CD4-positive, alpha-beta T cell treated with Interleukin-17A for 1 hour (primary cell): ENCODE results near the gene KCNH2.

ENCODE experiments used
- DNase-seq: peaks from one replicate; pipeline ENCODE4 v3.0.0-alpha.2; 2020

KCNH2 gene

DNA sequence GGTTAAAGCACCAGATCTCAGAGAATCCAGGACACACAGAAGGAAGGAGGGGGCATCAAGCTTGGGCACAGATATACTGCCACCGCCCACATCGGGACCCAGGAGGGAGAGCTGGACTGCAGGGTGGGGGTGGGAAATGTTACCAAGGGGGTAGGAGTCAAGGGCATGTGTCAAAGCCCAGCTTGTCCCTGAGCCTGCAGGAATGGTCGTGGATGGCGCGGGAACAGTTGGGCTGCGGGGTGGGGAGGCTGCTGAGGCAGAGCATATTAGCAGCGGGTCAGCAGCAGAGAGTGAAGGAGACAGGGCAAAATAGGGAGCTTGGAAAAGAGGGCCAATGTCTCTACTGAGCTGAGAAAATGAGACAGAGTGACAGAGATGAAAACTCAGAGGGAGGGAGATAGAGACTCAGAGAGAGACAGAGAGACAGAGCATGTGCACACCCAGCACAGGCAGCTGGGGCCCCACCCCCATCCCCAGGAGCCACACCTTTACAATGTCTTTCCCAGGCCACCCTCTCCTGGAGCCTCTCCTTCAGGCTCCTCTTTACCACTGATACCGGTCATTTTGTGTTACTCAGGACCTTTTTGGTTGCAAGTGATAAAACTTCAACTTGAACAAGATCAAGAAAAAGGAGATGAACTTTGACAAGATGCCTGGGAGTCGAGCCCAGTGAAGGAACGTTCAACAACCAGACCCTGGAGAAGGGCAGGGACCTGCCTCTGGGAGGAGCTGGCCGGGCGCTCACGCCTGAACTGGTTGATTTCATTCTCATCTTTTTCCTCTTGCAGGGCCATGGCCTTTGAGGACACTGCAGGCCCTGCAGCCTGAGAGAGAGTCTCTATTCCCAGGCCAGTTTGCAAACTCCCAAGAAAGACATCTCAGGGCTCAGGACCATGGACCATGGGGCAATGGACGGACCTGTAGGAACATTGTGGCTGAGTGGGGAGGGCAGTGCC lies 75.8 kb downstream of the KCNH2 start:
- no peak for DNase-seq

DNA sequence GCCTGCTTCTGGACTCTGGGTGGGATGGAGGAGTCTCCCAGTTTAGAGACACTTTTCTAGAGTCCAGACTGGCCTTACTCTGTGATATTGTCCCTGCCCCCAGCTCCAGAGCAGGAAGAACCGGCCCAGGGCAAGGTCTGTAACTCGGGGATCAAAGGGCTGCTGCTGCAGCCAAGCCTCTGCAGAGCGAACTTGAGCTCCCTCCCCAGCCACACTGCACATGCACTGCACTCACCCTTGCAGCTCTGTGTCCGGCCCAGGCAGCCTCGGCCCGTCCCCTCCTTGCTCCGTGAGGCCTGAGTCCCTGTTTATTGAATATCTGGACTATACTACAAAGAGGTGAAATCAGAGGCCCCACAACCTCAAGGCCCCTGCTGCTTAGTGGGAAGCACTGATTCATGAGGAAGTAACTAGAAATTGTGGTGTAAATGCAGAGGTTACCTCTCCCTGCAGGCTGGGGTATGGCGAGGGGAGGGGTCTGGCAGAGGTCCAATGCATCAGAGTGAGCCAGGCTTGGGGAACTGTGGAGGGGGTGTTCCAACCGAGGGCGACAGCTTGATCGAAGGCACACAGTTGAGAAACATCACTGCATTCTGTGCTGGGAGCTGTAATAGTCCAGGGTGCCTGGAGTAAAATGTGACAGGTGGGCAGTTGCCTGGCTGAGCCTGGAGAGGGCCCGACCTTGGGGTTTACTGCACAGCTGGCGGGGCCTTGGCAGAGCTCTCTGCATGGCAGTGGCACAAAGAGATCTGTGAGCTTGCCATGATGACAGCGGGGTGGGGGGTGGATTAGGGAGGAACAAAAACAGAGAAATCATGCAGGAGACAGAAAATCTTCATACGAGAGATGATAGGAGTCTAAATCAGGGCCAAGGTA lies 76.7 kb downstream of the KCNH2 start:
- DNase-seq: no peak

DNA sequence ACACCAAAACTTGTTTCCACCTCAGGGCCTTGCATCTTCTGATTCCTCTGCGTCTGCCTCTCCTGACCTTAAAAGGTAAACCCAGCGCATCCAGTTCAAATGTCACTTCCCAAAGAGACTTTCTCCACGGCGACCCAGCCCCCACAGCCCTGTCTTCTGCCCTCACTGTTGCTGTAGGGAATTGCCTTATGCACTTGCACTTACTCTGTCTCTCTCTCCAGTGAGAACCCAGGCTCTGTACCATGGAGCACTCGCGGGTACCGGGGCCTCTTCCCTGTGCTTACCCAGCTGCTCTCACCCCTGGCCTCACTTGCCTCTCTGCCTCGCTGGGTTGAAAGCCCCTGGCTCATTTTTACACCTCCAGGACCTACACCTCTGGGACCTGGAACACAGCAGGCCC lies 77.4 kb downstream of the KCNH2 start:
- DNase-seq: no peak

DNA sequence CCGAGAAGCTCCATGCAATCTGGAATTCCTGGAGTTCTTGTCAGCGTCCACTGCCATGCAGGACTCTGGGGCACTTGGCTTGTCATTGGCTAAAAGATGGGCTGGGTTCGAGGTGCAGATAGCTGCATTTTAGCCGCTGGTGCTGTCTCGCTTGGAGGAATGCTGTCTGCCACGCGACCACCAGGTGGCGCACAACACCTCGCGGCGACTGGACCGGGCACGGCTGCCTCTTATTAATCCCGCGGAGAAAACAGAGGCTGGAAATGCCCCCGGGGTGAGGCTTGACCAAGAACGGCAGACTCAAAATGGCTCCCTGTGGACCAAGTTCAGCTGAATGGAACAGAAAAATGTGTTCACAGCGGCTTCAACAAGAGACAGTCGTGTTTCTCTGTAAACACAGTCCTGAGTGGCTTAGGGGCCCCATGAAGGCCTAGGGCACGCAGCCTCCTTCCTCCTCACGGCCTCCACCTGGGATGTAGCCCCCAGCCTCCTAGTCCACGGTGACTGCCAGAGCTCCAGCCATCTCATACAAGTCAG lies 79.6 kb downstream of the KCNH2 start:
- DNase-seq: peak; percentile 77

DNA sequence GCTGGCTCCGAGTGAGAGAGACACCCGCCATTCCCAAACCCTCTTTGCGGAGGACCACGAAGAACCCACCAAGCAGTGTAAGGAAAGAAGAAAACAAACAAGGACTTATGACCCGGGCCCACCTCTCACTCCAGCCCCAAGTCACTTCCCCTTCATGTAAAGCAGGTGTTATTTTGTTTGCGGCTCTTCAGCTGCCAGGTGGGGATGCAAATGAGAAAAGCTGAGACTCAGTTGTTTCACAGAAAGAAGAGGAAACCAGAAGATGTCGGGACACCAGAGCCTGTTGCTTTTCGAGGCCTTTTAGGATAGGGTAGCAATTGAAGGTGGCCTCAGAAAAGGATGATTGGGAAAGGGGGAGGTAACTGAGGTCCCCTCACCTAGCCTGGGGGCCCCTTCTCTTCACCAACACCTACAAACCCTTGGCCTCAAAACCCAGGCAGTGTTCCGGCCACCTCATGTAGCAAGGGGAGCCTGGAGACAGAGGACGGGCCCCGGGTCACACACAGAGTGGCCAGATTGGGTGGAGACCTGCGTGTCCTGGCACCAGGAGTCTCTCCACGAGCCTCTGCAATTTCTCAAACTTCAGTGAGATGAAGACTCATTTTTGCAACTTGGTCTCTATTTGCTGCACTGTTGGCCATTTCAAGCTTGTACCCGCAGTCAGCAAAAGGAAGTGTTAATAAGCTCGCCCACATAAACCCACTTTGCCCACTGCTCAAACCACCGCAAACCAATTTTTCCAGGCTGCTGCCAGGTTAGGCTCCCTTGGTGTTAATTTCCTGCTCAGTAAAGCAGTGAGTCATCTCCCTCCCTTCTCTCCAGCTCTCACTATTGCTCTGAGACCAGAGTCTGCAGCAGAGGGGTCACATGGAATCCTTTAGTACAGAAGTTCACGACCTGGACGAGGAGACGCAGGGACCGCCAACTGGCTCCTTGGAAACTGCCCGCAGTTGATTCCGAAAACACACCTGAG lies 80.3 kb downstream of the KCNH2 start:
- no peak for DNase-seq

DNA sequence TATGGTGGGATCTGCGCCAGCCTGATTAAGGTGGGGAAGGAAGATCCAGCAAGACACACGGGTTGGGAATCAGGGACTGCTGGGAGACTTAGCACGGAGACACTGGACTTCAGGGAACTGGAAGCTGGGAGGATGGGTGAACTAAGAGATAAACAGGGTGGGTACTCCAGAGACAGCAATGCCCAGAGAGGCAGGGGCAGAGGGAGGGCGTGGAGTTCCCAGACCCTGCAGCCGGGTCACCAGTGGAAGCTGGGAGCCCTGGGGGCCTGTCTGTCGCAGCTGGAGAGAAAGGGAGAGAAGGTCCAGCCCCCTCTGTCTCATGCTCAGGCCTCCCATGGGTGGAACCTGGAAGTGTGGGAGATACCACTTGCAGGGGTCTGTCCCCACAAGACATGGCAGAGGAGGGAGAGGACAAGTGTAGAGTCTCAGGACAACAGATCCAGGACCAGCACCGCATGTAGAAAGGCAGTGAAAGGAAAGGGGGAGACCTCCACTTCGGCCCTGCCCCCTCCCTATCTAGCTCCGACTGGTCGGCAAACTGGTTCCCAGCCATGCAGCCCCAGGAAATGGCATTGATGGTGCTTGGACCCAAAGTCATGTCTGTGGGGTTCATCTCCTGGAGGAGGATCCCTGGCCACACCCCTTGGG lies 81.4 kb downstream of the KCNH2 start:
- DNase-seq: no peak

DNA sequence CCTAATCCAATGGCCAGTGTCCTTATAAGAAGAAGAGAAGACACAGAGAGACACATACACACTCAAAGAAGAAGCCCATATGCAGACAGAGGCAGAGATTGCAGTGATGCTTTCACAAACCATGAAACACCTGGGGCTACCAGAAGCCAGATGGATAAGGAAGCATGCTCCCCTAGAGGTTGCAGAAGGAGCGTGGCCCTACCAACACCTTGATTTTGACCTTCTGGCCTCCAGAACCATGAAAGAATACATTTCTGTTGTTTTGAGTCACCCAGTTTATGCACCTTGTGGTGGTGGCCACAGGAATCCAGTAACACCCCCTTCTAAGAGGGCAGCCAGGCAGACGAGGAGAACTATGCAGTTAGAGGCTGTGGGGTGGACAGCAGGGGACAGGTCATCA lies 82.3 kb downstream of the KCNH2 start:
- DNase-seq: no peak
